C4-2B (cell line): ENCODE results near the gene TREML4.
A peak's percentile ranks its signal among the peaks of the same experiment; 100 is the strongest.

Experiments used
- H3K27ac ChIP-seq: fragments of 450-650 bp; 2 replicates; pipeline ENCODE4 v1.5.1; 2017
- ZFX ChIP-seq: fragments of 450-650 bp; IDR thresholded peaks from 2 replicates; pipeline ENCODE4 v1.6.1; 2017
- TF ChIP-seq, protein P1 (sequence below): fragments of 450-650 bp; conservative IDR thresholded peaks from 2 replicates; pipeline ENCODE4 v1.5.1; 2017; ENCODE audit warnings: mild to moderate bottlenecking

The TREML4 gene

DNA sequence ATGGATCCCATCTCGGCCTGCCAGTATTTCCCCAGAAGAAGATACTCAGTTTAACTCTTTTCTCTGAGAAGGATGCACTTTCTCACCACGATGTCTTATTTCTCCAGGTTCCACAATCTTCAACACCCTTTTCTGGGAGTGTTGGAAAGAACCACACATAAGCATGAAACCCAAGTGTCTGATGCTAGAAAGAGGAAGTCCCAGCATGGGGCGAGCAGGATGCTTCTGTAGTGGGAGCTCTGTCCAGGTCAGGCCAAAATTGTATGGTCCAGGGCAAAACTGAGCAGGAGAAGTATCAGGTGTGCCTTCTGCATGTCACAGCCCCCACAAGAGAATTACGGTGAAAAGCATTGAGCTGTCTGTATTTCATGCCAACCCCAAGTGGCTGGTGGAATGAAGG lies 47.3 kb downstream of the TREML4 start:
- H3K27ac ChIP-seq, result no peak overlapping the region
- TF ChIP-seq, protein P1, sequence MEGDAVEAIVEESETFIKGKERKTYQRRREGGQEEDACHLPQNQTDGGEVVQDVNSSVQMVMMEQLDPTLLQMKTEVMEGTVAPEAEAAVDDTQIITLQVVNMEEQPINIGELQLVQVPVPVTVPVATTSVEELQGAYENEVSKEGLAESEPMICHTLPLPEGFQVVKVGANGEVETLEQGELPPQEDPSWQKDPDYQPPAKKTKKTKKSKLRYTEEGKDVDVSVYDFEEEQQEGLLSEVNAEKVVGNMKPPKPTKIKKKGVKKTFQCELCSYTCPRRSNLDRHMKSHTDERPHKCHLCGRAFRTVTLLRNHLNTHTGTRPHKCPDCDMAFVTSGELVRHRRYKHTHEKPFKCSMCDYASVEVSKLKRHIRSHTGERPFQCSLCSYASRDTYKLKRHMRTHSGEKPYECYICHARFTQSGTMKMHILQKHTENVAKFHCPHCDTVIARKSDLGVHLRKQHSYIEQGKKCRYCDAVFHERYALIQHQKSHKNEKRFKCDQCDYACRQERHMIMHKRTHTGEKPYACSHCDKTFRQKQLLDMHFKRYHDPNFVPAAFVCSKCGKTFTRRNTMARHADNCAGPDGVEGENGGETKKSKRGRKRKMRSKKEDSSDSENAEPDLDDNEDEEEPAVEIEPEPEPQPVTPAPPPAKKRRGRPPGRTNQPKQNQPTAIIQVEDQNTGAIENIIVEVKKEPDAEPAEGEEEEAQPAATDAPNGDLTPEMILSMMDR, result no peak
- TF ChIP-seq ZFX, result no peak

DNA sequence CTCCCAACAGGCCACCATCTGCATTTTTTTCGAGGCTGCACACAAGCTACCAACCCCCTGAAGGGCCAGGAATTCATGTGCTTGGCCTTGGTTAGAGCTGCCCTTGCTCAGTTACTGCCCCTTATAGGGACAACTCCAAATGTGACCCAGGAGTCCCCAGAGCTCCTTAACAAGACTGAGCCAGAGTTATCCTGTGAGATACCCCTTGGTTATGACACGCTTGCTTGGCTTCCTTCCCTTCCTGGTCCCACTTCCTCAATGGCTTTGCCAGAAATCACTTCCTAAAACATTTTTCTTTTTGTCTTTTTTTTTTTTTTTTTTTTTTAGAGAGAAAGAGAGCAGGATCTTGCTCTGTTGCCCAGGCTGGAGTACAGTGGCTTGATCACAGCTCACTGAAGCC lies 49.5 kb downstream of the TREML4 start:
- H3K27ac ChIP-seq, result no peak overlapping the region
- TF ChIP-seq, protein P1, result no peak
- no peak for TF ChIP-seq ZFX

DNA sequence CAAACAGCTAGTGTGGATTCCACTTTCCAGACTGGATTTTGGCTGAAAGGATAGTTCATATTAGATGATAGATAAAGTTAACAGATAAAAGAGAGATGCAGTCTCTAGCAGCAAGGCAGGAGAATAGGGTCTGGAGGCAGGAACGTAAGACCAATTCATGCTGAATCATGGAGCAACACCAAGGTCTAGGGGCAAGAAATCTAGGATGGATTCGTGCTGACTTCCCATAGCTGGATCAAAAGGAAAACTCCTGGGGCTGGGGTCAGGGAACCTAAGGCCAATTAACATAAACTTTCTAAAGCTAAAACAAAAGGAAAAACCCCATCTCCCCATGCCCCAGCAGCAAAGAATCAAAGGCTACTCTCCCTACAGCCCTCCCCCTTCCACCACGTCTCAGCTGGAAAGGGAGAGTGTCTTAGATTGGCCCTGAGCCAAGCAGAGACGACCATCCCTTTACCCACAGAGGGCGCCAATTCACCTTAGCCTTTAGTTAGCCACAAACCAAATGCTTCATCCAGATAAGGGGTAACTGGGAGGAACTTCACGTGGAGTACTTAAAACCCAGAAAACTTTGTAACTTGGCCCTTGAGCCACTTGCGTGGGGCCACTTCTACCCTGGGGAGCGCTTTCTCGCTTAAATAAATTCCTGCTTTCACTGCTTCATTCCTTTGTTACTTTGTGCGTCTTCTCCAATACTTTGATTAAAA lies 50.7 kb downstream of the TREML4 start:
- no peak for TF ChIP-seq ZFX
- TF ChIP-seq, protein P1, result peak; percentile 61
- H3K27ac ChIP-seq, result no peak overlapping the region

DNA sequence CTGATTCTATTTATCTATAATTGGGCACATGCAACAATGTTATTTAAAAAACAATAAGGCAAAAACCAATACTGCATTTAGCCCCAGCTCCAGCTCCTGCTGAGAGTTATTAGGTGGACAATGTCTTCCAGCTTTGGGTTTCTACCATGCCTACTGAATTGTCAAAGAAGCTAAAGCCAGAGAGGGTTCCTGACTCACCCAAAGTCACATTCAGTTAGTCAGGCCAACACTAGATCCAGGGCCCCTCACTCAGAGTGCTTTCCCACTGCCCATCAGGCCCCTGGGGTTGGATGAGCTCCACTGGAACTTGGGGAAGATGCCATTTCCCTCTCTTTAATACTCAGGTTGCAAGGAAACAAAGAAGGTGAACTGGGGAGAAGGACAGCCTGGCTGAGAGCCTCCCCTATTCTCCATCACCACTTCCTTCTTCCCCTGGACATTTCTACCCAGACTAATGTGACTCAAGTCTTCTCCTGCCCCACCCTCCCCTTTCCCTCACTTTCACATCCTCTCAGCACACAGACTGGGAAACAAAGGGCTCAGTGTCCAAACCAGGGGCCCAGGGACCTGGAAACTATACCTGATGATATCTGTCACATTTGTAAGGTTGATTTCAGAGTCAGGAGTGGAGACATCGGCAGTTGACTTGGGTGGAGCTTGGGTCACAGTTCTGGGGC lies 52.4 kb downstream of the TREML4 start:
- TF ChIP-seq, protein P1, result no peak
- TF ChIP-seq ZFX, result no peak
- no peak overlapping the region for H3K27ac ChIP-seq

- TF ChIP-seq, protein P1, result no peak
- no peak for TF ChIP-seq ZFX
- no peak overlapping the region for H3K27ac ChIP-seq
Observed at GRCh38 chr6:41283600-41283999, 55.5 kb downstream of the TREML4 start.

DNA sequence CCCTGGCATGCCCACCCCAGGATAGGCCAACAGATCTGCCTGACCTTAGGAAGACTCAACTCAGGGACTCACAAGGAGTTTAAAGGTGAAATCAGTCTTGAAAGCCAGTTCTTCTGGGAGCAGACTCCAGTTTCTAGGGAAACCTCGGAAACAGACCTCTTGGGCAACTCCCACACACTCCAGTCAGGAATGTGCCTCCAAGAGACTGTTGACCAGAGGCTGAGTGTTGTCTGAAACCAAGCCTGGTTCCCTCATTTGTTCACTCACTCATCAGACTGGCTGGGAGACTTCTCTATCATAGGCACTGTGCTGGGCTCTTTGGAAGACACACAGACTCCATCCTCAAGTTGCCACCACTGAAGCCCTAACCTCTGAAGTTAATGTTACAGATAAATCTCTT lies 56.6 kb downstream of the TREML4 start:
- no peak overlapping the region for H3K27ac ChIP-seq
- TF ChIP-seq, protein P1, result no peak
- TF ChIP-seq ZFX, result no peak

DNA sequence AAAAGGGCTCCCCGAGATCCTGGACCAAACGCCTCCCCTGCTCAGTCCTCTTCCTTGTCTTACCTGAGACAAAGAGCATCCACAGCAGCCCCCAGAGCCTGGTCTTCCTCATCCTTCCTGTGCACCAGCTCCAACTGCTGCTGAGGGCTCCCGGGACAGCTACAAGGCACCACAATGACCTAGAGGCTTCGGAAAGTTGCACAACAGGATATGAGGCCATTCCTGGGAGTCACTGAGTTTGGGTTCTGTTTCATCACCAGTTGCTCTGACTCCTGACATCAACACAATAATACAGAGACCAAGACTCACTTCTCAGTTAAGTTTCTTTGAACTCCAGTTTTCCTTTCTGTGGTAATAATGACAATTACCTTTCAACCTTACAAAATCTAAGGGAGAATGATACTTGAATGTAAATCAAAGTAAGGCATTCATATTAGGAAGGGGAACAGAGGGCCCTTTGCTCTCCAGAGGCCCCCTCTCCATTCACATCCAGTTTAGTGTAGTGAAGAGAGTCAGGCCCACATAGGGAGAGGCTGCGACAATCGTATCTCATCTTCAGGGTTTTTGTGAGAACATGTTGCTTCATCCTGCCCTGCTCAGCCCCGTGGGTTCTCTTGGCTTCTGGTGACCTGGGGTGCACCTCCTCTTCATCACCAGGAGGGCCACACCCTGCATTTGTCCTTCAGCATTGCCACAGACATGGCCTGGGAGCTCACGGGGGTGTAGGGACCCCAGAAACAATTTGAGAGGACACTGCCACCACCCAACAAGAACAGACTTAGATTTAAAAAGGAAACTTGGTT lies 58.6 kb downstream of the TREML4 start, which contains the start of gene TREM1:
TREM1 (minus strand) TSS at position 139 of the 803 bp plus-strand sequence; CDS start at position 112, 27 bp downstream.
- no peak for TF ChIP-seq ZFX
- TF ChIP-seq, protein P1, result no peak
- H3K27ac ChIP-seq, result no peak within 1 kb of the TSS
